ENCODE results near the gene COL9A1. TPM values are rescaled to one million over a fixed set of nuclear protein-coding genes. Genes with fewer than 3 reads are reported as not detected.

The COL9A1 gene
- total and polyA plus RNA-seq, 2 of the 4 experiments (the other 2 are of a cell fraction): not detected

GRCh38 chr6:70215460-70216108 lies 87.3 kb downstream of the COL9A1 start:
- Histone ChIP-seq H3K9ac (ENCODE audit: low read depth, low read length) (no peak overlapping the region), H3K4me3 (ENCODE audit: insufficient read depth, low read depth, low read length) (no peak overlapping the region), H3K9me1 (ENCODE audit: insufficient read depth, low read length) (no peaks in the 10 kb centered on the region), H3K4ac (ENCODE audit: low read depth, low read length) (no peak overlapping the region), H4K8ac (ENCODE audit: low read depth in 2 of 2, low read length in 2 of 2) (no peak overlapping the region), H3K4me1 (ENCODE audit: control insufficient read depth, insufficient read depth, low read length) (no peaks in the 10 kb centered on the region), H2BK15ac (ENCODE audit: low read depth, low read length) (no peak overlapping the region), H3K9me3 (ENCODE audit: control insufficient read depth, insufficient read depth, low read length) (no peaks in the 10 kb centered on the region), H2BK5ac (ENCODE audit: low read depth, low read length, poor library complexity, severe bottlenecking) (no peak overlapping the region), H3K4me2 (ENCODE audit: low read depth, low read length) (no peak overlapping the region), H2AK5ac (ENCODE audit: low read depth, low read length) (no peak overlapping the region), H3K14ac (replicated peaks; ENCODE audit: low read depth, low read length) (no peak overlapping the region), H3K36me3 (ENCODE audit: control insufficient read depth, insufficient read depth, low read length) (no peaks in the 10 kb centered on the region), H3K23ac (ENCODE audit: low read depth, low read length) (no peak overlapping the region), H4K20me1 (ENCODE audit: insufficient read depth, low read length) (no peaks in the 10 kb centered on the region), H4K91ac (ENCODE audit: insufficient read depth, low read depth, low read length) (no peak overlapping the region), H2AFZ (replicated peaks; ENCODE audit: low read length, poor library complexity) (no peak overlapping the region), H2AK9ac (replicated peaks; ENCODE audit: low read depth, low read length, poor library complexity) (no peak overlapping the region), H3K79me1 (ENCODE audit: low read depth in 1 of 2, low read length in 2 of 2) (no peaks in the 10 kb centered on the region), H3K56ac (ENCODE audit: extremely low read depth, insufficient read depth, low read length) (no peak overlapping the region), H3K27me3 (ENCODE audit: control insufficient read depth, insufficient read depth, low read length) (no peaks in the 10 kb centered on the region; the same call in 1 of the 2 replicates), H3K27ac (ENCODE audit: insufficient read depth, low read length) (no peak overlapping the region), H2BK20ac (ENCODE audit: low read depth, low read length) (no peak overlapping the region), H3K18ac (ENCODE audit: low read depth, low read length) (no peak overlapping the region), H4K5ac (ENCODE audit: low read depth, low read length) (no peak overlapping the region), H2BK120ac (ENCODE audit: low read depth, low read length) (no peak overlapping the region)
- WGBS, 2 experiments (ENCODE audit: extremely low coverage in 2 of 2, insufficient read length in 1 of 2): no CpG with 5 or more reads among the region's 4 CpGs
- POLR2A ChIA-PET (ENCODE audit: unreplicated experiment): interaction anchor here (0.5 kb wide), 1 partner anchor 212 kb away, joined by 3 read pairs; no protein-coding TSS in a partner anchor
- DNase-seq (no peak), ATAC-seq (ENCODE audit: low read depth) (no peak)
- dilution Hi-C loops (cut with HindIII; ENCODE audit: low sequenced_read_pairs, unreplicated experiment): no loop called here
- no peak for TF ChIP-seq MAFK (IDR thresholded peaks at IDR 0.05; ENCODE audit: low read depth, low read length)
- TF ChIP-seq CTCF (conservative IDR thresholded peaks at IDR 0.05; ENCODE audit: low read depth, low read length): no peak
- TF ChIP-seq CHD1 (IDR thresholded peaks at IDR 0.05; ENCODE audit: low read depth, low read length): no peak
- no peak for TF ChIP-seq FOS (IDR thresholded peaks at IDR 0.05; ENCODE audit: low read depth, low read length)
- TF ChIP-seq SMC3 (IDR thresholded peaks at IDR 0.05; ENCODE audit: low read depth, low read length): no peak
- no peak for TF ChIP-seq RFX5 (IDR thresholded peaks at IDR 0.05; ENCODE audit: low read depth, low read length)
- CTCF ChIA-PET: no interaction called here
- BruUV-seq (replicated peaks): no TSS peak
- intact Hi-C loops (cut with micrococcal nuclease): no loop called here
- in situ Hi-C loops (cut with MboI; ENCODE audit: low sequenced_read_pairs): loop anchor here (25.0 kb wide), 1 partner anchor 472 kb away; no protein-coding TSS in a partner anchor
